Measurements from ENCODE around the gene OXCT2.
"Not testable (repeated sequence)": the region's sequence is repeated elsewhere in the genome, so short reads cannot be mapped to it uniquely, and the experiment has no call there.

DNA sequence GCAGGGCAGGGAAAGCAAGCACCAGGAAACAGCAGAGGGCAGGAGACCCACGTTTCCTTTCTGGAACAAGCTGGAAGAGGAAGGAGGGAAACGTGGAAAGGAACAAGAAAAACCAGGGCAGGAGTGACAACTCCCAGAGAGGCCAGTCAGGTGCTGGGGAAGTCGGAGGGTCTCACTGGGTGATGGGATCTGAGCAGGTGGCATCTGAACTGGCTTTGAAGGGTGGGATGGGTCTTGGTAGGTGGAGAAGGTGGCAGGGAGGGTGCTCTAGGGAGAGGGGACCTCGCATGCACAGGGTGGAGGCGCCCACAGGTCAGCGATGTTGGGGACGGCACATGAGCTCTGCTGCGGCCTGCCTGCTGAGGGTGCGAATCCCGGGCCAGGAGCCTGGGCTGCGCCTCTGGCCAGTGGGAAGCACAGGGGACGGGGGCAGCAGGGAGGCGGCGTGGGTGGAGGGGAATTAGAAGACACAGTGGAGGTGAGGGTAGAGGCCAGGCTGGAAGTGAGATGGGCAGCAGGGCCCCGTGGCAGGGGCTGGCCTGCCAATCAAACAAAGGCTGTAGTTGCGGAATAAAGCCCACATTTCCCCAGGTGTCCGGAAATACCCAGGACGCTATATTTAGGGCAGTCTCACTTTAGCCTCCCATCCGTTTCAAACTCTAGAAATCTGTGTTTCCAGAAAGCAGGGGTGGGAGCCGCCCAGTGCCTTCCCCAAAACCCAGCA lies 4.7 kb upstream of the OXCT2 start:
- TF ChIP-seq, protein P1, sequence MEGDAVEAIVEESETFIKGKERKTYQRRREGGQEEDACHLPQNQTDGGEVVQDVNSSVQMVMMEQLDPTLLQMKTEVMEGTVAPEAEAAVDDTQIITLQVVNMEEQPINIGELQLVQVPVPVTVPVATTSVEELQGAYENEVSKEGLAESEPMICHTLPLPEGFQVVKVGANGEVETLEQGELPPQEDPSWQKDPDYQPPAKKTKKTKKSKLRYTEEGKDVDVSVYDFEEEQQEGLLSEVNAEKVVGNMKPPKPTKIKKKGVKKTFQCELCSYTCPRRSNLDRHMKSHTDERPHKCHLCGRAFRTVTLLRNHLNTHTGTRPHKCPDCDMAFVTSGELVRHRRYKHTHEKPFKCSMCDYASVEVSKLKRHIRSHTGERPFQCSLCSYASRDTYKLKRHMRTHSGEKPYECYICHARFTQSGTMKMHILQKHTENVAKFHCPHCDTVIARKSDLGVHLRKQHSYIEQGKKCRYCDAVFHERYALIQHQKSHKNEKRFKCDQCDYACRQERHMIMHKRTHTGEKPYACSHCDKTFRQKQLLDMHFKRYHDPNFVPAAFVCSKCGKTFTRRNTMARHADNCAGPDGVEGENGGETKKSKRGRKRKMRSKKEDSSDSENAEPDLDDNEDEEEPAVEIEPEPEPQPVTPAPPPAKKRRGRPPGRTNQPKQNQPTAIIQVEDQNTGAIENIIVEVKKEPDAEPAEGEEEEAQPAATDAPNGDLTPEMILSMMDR (IDR thresholded peaks at IDR 0.05; ENCODE audit: poor library complexity, severe bottlenecking): not testable (repeated sequence)
- not testable (repeated sequence) for TF ChIP-seq POLR2AphosphoS5 (IDR thresholded peaks at IDR 0.05)
- TF ChIP-seq, protein P2, sequence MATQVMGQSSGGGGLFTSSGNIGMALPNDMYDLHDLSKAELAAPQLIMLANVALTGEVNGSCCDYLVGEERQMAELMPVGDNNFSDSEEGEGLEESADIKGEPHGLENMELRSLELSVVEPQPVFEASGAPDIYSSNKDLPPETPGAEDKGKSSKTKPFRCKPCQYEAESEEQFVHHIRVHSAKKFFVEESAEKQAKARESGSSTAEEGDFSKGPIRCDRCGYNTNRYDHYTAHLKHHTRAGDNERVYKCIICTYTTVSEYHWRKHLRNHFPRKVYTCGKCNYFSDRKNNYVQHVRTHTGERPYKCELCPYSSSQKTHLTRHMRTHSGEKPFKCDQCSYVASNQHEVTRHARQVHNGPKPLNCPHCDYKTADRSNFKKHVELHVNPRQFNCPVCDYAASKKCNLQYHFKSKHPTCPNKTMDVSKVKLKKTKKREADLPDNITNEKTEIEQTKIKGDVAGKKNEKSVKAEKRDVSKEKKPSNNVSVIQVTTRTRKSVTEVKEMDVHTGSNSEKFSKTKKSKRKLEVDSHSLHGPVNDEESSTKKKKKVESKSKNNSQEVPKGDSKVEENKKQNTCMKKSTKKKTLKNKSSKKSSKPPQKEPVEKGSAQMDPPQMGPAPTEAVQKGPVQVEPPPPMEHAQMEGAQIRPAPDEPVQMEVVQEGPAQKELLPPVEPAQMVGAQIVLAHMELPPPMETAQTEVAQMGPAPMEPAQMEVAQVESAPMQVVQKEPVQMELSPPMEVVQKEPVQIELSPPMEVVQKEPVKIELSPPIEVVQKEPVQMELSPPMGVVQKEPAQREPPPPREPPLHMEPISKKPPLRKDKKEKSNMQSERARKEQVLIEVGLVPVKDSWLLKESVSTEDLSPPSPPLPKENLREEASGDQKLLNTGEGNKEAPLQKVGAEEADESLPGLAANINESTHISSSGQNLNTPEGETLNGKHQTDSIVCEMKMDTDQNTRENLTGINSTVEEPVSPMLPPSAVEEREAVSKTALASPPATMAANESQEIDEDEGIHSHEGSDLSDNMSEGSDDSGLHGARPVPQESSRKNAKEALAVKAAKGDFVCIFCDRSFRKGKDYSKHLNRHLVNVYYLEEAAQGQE (IDR thresholded peaks at IDR 0.05; ENCODE audit: borderline replicate concordance): not testable (repeated sequence)
